GM19193 (cell line): ENCODE results near the gene SSBP3.

Source experiments
- POLR2A ChIP-seq: IDR thresholded peaks from 4 replicates; pipeline ENCODE4 v1.6.1; 2011; ENCODE audit not compliant: insufficient read depth, insufficient read length; ENCODE audit errors: extremely low read depth

Gene SSBP3

DNA sequence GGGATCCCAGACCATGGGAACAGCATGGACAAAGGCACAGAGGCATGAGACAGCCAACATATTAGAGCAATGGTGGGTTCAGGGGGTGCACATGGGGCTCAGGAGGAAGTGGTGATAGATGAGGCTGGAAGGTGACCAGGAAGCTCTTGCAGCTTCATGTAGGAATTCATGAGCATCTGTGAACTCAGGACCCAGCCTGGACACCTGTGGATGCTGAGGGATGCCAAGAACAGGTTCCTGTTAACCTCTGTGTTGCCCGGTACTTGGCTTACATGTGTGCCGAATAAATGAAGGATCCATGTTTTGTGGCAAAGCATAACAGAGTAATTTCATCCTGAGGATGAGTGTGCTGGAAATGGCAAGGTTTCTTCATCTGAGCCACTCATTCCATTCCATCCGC, 9.3 kb upstream of the SSBP3 start:
- no peak for TF ChIP-seq POLR2A

DNA sequence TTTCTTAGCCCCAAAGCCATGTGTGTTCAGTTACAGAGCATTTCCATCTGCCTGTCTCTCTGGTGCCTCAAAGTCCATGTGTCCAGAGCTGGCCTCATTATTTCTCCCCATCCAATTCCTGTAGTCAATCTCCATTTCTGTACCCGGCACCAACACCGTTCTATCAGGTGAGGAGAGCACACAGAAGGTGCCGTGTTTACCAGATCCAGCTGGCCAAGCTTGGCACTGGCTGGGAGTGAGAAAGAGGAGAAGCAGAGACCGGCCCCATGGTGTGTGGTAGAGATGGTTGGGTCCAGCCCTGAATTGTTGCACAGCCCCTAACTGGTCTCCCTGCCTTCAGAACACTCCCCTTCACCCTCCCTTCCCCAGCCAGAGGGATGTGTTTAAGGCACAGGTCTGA, 7.5 kb upstream of the SSBP3 start:
- no peak for TF ChIP-seq POLR2A

DNA sequence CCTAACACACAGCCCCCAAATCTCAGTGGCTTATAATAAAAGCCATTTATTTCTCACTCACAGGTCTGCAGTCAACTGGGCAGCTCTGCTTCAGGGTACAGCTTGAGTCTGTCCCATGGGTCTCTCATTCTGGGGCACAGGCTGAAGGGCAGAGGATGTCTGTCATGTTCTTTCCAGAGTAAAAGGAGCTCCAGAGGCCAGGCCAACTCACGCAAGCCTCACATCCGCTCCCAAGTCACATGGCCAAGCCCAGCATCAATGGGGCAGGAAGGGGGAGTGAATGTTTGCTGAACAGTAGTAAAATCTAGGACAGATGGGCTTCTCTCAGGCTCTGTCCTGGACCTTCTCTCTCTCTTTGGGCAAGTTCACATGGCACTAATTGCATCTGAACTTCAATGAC, 7.1 kb upstream of the SSBP3 start:
- no peak for TF ChIP-seq POLR2A

DNA sequence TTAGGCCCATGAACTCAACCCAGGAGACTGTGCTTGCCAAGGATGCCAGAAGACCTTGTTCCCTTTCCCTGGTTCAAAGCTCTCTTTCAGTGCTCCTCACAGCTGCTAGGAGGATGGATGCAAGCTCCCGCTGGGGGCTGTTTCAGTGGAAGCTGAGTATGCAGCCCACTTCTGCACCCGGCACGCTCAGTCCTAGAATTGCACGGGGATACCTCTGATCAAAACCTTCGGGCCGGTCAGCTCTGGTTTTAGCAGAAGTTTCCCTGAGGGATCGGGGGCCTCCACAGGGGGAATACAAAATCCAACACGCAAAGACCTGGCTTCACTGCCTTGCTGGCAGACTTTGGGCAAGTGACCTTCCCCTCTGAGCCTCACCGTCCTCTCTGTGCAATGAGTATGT, 4.2 kb upstream of the SSBP3 start:
- no peak for TF ChIP-seq POLR2A

DNA sequence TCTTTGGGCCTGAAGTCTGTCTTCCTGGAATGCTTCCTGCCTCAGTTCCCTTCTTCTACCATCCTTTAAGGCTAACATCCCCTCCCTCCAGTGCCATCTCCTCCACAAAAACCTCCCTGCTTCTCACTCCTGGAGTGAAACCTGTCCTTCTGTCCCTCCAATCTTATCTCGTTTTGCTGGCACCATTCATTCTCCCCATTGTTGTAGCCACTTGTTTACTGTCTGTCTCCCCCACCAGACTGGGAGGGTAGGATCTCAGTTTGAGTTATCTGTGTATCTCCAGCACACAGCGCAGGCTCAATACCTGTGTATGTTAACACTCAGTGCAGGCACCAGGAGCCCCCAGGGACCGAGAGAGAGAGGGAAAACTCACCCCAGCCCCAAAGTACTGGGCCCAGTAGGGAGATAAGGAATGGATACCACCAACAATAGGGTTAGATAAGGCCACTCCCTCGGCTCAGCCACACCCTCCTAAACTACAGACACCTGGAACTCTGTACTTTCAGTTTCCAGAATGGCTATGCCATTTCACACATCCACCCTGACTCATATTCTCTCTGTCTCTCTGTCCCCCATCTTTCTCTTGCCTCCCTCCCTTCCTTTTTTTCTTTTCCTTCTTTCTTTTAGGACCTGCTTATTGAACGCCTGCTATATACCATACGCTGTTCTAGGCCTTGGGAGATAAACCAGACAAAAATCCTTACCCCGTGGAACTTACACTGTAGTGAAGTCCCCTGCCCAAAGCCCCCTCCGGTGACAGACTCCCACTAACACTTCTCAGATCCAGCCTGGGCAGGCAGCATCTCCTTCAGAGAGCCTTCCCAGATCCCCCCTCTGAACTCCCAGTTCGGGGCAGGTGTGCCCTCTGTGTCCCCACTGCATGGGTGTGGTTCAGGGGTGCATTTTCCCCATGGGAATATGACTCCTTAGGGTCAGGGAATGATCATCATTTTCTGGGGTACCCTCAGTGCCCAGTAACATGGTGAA, 3.3 kb upstream of the SSBP3 start:
- TF ChIP-seq POLR2A: no peak

DNA sequence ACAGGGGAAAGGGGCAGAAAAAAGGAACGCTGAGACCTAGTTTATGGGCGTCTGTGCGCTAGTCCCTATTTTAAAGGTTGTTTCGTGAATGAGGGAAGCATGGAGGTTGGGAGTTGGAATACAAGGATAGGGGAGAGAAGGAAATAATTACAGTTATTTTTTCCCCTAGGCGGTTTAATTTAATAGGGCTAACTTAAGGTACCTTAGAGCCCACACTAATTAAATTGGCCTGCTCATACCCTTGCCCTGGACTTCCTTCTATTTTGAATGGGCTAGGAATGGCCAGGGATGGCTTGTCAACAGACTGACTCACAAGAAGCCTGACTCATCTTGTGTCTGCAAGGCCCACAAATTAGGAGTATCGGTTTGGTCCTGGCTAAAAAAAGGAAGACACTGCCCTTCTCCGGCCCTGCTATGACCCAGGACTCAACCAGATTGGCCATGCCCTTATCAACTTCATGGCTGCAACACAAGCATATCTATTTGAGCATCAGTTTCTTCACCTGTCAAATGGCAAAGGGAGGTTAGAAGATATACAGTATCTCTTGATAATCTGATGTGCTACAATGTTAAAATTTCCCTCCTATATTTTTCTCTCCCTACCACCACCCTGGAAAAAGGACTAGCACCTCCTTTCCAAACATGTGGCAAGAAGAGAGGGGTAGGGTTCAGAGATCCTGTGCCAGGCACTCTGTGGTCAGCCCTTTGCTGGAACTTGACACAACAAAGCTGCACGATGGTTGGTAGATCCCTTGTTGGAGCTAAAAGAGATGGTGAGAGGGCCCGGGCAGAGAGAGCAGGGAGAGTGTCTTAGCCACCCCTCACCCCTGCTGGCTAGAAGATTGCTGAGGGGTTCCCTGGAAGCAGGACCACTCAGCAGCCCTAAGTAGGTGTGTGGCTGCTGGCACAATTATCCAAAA, 2.2 kb upstream of the SSBP3 start:
- TF ChIP-seq POLR2A: no peak

DNA sequence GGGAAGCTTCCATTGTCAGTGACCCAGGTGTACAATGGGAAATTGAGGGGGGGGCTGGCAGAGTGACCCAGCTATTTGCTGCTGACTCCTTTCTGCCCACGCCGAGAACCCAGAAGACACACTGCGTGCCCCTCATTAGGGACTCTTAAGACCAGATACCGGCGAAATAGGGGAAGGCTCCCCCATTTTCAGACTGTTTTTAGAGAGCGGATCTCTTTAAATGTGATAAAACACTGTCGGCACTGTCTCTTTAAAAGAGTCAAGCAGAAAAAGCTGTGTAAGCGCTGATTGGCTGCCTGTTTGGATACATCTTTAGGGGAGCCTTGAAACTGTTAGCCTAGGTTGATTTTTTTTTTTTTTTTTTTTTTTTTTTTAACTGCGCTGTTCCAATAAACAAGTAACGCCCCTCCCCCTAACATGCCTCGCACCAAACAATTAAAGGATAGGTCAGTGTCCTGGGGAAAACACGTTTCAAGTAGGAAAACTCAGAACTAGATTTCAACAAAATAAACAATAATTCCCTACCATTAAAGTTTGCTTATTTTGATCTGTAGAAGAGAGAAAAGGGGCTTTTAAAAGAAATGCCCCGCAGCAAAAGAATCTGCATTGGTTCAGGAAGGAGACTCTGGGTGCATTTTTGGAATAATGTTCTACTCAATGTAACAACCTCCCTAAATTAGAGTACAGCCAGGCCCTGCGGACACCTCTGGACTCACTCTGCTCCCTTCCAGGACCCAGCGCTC, 1.4 kb upstream of the SSBP3 start:
- TF ChIP-seq POLR2A: no peak

DNA sequence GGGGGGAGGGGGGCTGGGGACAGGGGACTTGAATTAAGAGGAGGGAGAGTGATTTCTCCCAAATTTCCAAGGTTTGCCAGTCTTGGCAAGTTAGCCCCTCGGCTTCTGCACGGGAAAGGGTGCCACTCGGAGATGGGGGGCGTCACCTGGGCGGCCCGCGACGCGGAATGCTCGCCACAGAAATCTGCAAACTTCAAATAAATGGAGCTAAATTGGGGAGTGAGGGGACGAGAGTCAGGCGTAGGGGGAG, 885 bp upstream of the SSBP3 start:
- no peak for TF ChIP-seq POLR2A

DNA sequence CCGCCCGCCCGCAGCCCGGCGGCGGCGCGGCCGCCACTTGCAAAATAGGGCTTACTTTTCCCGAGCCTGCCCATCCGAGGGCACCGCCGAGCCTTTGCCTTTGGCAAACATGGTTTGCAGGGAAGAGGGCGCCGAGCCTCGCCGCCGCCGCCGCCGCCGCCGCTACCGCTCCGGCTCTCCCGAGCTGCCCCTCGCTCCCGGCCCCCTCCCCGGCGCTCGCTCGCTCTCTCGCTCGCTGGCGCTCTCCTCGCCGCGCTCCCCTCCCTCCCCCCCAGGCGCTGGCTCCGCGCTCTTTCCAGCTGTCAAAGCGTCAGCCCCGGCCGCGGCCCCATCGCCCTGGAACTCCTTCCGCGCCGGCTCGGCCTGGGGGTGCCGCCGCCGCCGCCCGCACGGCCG, 298 bp downstream of the SSBP3 start:
- TF ChIP-seq POLR2A: no peak

DNA sequence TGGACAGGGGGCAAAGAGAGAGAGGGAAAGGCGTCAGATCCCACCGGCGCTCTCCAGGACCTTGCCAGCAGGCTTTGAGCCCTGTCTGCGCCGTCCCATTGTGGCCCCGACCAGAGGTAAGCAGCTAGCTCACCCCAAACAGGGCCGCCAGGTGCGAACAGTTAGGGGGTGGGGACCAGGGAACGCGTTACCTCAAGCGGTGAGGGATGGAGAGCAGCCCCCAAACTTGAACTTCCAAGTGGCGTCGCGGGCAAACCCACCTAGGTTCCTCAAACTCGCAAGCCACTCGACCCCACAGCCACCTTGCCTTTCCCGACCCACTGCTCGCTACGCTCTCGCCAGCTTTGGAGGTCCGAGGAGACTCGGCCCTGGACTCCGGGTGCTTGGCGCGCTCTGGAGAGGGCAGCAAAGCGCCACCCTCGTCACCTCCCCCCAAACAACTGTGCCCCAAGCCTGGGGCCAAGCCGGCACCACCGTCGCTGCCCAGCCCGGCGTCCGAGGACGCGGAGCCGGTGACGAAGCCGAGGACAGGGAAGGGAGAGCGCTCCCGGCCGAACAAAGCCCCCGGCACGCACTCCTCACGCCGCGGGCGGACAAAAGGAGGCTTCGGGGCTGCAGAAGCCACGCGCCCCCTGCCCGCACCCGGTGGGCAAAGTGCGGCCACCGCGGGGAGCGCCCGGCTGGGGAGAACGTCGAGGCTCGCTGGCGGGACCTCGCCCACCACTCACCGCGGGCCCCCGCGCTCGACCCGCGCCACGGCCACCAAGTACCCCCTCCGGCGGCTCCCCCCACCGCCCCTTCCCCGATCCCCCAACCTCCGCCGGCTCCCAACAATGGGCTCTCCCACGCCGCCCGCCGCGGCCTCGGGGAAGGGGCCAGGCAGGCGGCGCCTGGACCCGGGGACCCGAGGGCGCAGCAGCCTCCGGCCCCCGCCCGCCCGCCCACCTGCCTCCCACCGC, 976 bp downstream of the SSBP3 start:
- no peak for TF ChIP-seq POLR2A

DNA sequence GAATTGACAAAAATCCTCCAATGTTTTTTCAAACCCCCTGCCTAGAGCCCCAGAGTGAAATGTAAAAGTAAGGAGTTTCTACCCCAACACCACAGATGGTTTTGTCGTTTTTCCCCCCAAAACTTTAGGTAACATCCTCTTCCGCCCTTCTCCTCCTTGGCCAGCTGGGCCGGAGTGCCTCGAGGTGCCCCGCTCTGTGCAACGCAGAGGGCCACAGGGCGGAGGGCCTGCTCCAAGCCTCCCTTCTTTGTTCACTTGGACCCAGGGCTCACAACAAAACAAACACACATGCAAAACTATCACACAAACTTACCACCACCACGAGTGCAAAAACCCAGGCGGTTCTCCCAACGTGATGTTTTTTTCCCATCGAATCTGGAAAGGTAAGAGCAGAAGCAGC, 1.9 kb downstream of the SSBP3 start:
- no peak for TF ChIP-seq POLR2A

DNA sequence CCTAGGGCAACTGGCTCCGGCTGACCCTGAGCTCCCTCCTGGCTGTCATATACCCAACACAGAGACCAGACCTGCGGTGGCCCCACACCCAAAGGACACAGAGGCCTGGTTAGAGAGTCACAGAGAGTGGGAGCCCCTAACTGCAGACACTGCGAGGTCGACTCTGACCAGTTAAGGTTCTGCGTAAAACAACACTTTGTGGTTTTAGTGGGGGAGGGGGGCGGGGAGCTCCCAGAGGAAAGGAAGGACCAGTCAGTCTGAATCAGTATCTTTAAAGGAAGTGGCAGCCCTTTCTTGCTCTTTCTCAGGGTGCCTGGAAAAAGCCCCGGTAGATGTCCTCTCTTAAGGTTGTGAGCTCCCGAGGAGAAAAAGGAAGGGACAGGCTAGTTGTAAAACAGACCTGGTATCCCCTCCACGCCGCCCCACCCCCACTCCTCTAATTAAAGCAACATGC, 2.4 kb downstream of the SSBP3 start:
- no peak for TF ChIP-seq POLR2A

DNA sequence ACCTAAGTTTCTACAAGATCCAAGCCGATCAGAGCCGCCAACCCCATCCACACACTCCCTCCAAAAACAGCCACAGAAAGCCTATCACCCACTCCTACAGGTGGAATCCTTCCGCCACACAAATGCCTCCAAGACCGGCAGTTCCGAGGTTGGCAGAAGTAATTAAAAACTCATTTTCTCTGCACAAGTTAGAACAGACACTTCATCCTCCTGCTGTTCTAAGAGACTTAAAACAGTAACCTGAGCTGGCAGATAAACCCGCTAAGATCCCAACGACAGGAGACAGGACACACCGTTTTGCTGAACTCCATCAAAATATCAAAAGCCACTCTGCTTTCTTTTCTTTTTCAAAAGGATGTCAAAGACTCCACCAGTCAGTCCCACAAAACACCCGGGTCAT, 2.8 kb downstream of the SSBP3 start:
- TF ChIP-seq POLR2A: no peak

DNA sequence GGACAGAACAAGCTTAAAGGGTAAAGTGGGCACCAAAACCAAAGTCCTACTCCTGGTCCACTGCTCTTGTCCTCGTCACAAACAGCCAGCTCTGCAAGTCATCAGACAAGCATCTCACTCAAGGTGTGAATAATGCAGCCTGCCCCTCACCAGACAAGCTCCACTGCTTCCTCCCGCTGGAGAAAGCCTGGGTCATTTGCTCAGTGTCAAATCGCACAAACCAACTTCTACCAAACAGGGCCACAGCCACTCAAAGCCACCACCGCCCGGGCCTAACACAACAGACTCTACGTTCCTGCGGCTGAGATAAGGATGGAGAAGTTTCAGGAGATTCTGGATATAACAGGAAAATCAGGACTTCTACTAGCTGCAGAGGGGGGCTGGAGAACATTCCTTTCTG, 3.3 kb downstream of the SSBP3 start:
- no peak for TF ChIP-seq POLR2A

DNA sequence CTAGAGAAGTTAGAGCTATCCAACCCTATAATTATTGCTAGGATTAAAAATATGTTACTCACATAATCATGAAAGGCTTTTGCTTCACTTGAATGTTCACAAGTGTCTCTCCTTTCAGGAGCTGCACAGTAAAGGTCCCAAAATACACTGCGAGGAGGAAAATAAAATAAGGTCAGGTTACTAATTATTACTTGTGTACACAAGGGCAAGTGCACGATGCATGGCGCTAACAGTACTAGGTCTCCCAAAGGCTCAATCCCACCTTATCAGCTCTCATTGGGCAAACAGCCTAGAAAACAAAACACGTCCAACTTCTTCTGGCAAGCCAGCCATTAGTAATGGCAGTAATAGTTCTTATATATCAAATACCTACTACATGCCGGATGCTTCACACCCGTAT, 4.4 kb downstream of the SSBP3 start:
- no peak for TF ChIP-seq POLR2A

DNA sequence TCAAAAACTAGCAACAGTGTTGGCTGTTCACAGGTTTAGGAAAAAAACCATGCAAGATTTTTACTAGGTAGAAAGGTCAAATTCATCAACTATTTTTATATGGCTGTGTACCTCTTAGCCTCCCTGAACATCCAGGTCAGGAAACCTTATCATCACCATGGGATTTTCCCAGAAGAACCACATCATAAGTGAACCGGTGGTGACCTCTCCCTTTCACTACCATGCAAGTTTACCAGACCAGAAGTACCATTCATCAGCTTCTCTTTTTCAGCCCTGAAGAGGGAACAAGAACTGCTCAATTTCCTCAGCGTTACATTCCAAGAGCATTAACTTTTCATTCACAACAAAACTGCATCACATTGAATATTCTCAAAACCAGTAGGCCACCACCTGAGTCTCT, 5.9 kb downstream of the SSBP3 start:
- no peak for TF ChIP-seq POLR2A
